Measurements from ENCODE around the gene LAMA5. TPM values are rescaled to one million over a fixed set of nuclear protein-coding genes. Genes with fewer than 3 reads are reported as not detected.

The LAMA5 gene
- total RNA-seq, 1 donor from 2014 or later, result 11.2 TPM

DNA sequence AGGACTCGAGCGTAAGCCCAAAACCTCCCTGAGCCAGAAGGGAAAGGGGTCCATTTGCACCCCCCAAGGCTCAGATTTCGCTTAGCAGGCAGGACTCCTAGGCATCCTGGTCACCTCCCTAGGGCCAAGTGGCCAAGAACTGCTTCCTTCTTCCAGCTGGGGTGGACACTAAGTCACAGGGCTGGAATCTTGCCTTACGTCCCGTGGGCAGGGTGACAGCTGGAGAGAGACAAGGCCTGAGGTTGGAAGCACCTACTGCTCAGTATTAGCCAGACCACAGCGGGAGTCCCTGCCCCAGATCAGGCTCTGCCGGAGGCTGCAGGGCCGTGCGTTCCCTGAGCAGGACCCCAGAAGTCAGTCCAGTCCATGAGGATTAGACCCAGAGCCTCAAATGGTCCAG is 19.7 kb downstream of the LAMA5 start:
- no peak for DNase-seq

DNA sequence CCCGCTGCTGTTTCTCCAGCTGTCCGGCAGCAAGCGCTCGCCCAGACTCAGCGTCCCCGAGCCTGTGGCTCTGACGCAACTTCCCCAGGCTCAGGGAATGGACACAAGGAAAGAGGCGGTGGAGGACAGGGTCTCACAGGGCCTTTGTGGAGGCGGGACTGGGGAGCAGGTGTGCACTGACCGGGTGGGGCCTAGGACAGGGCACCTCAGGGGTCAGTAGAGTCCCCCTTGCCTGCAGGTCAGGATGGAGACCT is 20.0 kb downstream of the LAMA5 start:
- DNase-seq, result no peak

DNA sequence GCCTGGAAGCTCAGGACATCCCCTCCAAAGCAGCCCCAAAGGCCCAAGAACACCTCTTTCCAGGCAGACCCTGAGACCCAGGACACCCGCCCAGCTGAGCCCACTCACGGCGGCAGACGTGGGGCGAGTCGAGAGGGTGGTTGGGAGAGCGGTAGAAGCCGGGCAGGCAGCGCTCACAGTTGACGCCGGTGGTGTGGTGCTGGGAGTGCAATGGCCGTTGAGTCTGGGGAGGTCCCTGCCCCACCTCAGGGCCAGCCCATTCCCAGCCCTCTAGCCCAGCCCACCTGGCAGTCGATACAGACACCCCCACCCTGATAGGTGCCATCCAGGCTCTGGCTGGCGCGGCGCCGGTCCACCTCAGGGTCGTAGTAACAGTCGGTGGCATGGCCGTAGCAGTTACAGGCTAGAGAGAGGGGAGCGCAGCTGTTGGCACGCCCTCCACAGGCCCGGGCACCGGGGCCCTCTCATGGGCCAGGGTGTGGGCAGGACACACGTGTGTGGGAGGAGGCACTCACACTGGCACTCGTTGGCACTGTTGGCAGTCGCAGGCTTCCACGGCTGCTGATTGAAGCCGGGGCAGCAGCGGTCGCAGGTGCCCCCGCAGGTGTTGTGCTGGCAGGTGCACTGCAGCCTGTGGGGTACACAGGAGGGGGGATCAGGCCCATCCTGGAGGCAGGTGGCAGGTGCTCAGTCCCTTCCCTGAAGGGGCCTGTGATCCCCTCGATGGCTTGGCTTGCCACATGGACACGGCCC is 20.5 kb downstream of the LAMA5 start:
- no peak for DNase-seq

DNA sequence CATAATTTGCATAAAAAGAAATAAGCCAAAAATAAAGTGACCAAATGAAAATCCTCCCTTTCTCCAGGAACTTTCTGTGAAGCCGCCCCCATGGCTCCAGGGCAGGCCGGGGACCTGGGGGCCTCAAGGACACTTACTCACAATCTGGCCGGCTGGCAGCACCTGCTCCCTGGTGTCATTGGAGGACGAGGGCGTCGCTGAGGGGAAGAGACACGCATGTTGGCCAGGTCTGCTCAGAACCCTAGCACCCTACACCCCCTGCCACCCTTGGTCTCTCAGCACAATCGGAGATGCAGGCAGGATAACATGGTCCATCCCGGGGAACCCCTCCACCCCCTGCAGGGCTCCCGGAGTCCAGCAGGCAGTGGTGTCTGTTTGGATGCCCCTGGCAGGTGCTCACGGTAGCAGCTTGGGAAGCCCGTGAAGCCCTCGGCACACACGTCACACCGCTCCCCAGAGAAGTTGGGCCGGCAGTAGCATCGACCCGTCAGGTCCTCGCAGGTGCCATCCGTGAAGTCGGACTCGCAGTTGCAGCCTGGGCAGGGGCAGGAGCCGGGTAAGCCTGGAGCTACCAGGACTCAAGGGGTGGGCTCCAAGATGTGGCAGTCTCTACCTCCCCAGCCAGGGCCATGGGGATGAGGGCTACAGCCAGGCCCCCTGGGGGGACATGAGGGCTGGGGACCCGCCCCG is 21.3 kb downstream of the LAMA5 start:
- no peak for DNase-seq

DNA sequence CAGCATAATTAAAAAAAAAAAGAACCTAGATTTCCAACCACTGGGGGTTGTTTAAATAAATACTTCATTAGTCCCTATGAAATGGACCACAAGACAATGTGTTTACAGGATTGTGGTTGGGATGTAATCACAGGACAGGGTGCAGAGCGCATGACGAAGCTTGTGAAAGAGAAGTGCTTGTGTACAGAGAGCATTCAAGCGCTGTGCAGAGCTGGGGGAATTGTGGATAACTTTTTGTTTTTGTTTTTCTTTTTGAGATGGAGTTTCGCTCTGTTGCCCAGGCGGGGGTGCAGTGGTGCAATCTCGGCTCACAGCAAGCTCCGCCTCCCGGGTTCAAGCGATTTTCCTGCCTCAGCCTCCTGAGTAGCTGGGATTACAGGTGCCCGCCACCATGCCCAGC is 22.3 kb downstream of the LAMA5 start:
- DNase-seq, result no peak

DNA sequence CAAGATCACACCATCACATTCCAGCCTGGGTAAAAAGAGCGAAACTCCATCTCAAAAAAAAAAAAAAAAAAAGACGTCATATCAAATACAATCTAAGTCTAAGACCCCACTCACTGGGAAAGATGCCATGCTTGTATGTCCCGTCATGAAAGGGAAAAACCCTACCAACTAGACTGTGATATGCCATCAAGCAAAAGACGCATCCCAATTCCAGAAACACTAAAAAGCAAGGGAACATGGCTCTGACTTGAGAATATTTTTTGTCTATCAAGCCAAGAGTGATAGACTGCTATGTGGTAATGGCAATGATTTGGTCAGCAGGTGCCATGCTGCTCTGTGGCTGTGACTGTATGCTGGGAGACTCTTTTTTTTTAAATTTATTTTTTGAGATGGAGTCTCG is 23.0 kb downstream of the LAMA5 start:
- no peak for DNase-seq

DNA sequence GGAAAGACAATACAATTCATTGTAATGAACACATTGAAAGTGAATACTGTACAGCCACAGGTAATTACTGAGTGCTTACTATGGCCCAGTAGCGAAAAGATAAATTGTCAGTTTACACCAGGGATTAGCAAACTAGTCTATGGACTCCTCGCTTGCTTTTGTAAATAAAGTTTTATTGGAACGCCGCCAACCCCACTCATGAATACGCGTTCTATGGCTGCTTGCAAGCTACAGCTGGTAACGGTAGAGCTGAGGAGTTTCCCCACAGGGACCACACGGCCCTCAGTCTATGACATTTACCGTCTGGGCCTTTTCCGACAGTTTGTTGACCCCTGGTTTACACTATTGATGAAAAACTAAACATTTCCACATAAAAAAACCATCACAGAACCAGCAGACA is 24.2 kb downstream of the LAMA5 start:
- DNase-seq, result no peak

DNA sequence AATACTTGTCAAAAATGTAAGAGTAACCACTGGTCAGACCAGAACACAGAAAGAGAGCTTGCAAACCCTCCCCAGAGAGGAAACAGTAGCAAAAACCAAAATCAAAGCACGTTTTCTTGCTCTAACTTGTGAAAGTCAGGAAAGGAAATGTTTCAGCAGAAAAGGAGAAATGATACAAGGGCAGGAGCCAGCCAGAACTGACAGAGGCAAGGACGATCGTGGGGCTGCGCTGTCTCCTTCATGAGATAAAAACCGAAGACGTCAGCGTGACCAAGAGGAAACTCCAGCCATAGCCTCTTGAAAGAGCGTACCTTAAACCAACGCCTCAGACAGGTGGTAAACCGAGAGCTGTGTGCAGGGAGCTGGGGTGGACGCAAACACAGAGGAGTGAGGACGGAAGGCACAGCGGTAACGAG is 27.5 kb downstream of the LAMA5 start:
- no peak for DNase-seq

DNA sequence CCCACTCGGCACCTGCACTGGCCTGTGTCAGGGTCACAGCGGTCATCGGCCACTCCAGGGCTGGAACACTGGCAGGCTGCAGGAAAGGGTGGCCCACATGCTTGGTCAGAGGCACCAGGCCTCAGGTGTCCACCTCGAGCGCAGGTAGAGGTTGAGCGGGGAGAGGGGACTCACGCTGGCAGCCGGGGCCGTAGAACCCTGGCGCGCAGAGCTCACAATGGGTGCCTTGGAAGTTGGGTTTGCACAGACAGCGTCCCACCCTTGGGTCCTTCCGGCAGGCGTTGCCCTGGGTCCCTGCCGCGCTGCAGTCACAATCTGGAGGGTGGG is 28.9 kb downstream of the LAMA5 start:
- DNase-seq, result no peak

DNA sequence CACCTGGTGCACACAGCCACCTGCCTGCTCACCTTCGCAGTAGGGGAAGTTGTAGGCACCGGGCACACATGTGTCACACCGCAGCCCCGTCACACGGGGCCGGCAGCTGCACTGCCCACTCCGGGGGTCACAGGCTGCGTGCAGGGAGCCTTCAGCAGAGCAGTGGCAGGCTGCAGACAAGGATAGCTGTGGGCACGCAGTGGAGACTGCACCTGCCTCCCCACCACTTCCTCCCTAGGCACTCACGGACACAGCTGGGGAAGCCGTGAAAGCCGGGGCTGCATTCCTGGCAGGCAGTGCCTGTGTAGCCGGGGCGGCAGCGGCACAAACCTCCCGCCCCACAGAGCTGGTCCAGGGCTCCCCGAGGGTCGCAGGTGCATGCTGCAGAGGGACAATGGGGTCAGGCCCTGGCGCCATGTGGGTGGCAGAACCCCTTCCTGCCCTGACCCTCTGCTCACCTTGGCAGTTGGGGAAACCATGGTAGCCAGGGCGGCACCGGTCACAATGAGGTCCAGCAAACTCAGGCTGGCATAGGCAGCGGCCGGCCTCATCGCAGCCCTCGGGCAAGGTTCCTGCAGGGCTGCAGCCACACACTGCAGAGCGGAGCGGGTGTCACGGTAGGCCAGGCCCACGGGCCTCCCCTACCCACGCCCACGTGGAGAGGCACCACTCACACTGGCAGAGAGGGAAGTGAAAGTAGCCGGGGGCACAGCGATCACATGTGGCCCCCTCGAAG is 29.4 kb downstream of the LAMA5 start:
- DNase-seq, result no peak

DNA sequence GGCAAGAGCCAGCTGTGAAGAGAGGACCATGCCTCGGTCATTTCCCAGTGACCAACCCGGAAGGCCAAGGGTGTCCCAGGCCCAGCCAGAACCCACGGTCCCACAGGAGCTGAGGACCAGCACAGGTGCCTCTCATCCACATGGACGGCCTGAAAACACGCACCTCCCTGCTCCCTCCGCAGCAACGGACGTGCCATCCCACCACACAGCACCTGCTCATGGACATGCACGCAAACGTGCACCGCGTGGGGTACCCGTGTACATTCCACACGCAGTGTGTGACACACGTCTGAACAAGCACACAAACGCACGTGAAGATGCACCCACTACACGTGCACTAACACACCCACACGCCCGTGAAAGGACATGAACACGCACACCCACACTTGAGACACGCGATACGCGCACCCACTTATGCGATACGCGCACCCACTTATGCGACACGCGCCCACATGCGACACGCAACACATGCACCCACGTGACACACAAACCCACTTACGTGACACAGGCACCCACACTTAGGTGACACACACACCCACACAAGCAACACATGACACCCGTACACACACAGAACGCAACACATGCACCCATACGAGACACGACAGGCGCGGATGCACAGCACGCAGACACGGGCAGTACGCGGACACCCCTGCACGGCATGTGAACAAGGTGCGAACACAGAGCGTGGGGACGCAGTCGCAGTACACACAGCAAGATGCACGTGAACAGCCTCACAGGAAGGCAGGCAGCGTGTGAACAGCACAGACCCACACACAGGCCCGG is 30.1 kb downstream of the LAMA5 start:
- DNase-seq, result no peak

DNA sequence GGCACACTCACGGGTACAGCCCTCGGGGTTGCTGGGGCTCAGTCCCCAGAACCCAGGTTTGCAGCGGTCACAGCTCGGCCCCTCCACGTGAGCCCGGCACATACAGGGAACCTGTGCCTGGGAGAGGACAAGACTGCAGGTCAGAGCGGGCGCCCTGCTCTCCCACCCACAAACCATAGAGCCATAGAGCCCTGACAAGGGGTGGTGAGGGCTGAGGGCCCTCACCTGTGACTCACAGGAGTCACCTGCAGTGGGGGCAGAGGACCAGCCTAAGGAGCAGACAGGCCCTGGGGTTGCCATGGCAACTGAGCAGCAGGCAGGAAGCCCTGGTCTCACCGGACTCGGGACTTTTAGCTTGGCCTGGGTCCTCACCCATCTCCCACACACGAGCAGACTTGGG is 30.8 kb downstream of the LAMA5 start:
- no peak for DNase-seq

DNA sequence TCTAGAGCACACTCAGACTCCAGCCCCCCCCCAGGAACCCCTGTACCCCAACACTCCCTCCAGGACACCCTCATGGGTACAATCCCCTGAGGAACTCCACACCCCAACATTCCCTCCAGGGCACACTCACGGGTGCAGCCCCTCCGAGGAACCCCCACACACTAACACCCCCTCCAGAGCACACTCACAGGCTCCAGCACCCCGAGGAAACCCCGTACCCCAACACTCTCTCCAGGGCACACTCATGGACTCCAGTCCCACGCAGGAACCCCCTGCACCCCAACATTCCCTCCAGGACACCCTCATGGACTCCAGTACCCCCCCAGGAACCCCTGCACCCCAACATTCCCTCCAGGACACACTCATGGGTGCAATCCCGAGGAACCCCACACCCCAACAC is 31.6 kb downstream of the LAMA5 start:
- no peak for DNase-seq

DNA sequence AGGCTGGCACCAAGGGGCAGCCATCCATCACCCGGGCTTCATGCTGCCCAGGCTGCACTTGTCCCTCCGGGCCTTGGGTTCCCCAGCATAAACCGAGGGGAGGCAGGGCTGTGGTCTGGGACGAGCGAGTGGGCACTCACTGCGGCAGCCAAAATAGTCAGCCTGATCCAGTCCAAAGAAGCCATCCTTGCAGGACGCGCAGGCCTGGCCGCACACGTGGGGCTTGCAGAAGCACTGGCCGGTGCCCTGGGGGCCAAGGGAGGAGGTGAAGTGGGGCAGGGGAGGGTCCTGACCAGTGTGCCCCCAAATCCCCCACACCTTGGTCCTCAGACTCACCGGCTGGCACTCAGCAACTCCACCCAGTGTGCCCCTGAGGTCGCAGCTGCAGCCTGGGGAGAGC is 32.2 kb downstream of the LAMA5 start:
- DNase-seq, result no peak

DNA sequence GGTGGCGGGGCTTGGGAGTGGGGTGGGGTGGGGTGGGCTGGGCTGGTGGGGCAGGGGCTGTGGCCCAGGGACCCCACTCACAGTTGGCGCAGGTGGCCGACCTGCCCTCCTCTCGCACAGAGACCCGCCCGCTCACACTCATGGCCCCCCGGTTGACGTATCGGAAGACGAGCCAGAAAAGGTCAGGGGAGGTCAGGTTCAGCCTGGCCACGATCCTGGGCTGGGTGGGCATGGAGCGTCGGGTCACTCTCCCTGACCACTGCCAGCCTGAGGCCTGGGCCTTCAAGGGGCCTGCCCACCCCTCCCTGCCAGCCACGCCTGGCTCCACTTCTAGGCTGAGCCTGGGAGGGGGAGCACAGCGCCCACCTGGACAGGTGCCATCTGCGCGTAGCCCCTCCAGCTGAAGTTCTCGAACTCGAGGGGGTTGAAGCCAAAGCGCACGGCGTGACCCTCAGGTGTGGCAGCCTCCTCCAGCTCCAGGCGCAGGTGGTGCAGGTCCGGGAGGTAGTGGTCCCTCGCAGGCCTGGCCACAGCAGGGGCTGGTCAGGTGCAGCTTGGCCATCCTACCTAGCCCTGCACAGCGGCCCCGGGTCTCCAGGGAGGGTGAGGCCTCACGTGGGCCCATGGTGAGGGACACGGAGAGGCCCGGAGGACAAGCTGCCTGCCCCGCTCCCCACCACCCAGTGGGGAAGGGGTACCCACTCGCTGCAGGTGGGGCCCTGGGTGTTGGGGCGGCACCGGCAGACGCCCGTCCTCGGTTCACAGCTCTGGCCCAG is 33.1 kb downstream of the LAMA5 start:
- no peak for DNase-seq

DNA sequence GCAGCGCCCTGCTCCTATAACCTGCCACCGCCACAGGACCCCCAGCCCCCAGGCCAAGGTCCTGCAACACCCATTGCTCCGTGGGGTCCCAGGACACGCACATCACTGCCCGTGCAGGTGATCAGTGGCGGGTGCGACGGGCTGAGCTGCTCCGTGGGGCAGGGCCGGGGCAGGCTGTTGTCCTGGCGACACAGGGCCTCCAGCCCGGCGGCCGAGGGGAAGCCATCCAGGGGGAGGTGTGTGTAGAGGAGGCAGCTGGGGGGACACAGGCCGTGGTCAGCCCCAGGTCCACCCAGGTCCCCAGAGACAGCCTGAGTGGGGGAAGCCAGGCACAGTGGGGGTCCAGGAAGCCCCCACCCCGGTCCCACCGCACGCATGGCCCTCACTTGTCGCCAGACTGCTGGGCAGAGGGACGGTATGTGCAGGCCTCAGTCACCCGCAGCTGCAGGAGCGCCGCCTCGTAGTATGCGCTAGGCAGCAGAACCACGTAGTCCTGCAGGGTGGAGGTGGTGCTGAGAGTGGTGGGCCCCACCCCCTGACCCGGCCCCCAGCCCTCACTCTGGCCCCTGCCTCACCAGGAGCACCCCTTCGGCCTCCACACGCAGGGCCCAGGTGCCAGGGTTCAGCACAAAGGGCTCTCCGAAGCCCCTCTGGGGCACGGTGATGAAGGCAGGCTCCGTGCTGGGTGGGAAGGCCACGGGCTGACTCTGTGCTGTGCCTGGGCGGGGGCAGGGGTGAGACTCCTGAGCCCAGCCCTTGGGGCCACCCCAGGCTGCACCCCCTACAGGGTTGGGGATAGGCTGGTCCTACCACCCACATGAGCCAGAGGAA is 33.9 kb downstream of the LAMA5 start:
- DNase-seq, result no peak

DNA sequence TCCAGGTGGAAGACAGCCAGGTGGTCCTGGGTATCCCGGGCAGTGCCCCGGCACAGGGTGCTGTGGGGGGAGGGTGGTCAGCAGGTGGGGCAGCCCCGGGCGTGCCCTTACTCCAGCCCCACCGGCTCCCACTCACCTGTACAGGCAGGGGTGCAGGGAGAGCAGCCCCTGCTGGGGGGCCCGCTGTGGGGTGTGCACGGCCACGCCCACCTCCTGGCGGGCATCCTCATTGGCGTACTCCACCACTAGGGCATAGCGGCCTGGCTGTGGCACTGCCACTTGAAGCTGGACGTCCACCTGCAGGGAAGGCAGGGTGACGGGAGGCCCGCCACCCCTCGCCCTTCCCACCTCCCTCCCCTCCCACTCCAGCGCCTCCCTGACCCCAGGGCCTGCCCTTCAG is 34.7 kb downstream of the LAMA5 start:
- DNase-seq, result no peak

DNA sequence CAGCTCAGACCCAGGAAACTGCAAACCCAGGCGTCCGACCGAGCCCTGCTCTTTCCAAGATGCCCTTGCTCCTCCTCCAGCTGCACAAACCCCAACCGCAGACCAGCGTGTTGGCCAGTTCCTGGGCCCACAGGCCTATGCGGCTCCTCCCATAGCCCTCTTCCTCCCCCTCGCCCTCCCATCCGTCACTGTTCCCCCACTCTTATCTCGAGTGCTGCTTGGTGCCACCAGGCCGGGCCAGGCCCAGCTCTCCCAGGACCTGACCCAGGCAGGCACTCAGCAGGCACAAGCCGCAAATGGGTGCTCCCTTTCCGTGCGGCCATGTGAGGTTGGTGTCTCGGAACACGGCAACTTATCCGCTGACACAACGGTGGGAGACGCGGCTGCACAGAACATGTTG is 35.8 kb downstream of the LAMA5 start:
- no peak for DNase-seq

DNA sequence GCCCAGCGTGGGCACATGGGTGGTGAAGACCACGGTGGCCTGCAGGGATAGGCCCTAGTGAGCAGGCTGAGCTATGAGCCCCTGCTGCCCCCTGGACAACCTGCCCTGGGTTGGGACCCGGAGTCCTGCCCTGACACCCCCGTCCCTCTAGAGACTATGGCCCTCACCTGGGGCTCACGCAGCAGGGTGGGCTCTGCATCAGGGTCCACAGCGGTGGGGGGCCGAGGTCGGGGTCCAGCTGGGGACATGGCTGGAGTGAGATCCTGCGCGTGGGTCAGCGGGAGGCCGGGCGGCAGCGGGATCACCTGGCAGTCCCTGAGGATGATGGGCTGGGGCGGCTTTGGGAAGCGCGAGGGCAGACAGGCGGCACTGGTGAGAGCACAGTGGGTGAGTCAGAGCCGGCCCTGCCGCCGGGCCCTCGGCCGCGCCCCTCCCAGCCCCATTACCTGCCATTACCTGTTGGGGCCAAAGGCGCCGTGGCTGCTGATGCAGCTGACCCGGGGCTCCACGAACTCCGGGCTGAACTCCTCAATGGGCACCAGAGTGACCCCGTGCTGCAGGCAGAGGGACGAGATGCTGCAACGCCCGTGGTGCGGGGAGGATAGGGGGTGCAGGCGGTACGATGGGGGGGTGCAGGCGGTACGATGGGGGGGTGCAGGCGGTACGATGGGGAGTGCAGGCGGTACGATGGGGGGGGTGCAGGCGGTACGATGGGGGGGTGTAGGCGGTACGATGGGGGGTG is 36.4 kb downstream of the LAMA5 start:
- no peak for DNase-seq

Measured in occipital lobe (tissue), 2 donors.